GM20431 (cell line): ENCODE data around the gene CACNA1C.

Experiments used
- in situ Hi-C: fragments of 300-500 bp; cut with MseI, MboI; formaldehyde crosslinking; loops from one replicate; pipeline ENCODE4 v1.15.0; 2020; ENCODE audit warnings: low sequenced_read_pairs; ENCODE audit not compliant: unreplicated experiment

Gene CACNA1C

GRCh38 chr12:2649201-2650030, 596.6 kb downstream of the CACNA1C start:
- in situ Hi-C loops = no loop called here

DNA sequence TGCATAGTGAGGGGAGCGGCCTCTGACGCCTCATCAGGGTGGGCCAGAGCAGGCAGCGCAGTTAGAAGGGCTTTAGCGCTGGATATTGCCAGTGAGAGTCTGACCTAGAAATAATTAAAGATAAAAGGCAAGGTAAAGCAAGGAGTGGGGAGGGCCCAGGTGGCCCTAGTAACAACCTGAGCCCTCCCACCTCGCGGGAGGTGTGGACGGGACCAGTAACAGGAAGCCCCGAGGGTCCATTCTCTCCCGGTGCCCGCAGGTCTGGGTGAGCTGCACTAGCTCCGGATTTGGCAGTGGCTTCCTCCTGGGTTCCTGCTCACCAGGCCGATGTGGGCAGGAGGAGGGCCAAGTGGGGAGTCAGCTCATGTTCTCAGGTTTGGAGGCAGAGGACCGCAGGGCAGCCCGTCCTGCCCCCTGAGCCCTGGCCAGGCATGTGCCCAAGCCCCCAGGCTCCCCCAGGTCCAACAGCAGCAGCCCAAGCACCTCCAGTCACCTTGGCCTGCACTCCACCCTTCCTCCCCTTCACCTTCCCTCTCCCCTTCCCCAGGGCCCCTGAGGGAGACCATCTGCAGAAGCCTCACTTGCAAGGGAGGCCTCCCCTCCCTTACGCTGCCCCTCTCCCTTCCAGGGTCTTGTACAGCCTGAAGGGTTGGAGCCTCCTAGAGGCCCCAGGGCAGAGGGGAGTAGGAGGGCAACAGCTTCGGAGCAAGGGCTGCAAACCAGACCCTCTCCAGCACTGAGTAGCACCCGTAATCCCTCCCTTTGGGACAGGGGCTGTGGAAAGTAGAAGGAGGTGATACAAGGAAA, 597.7 kb downstream of the CACNA1C start:
- in situ Hi-C loops = no loop called here

DNA sequence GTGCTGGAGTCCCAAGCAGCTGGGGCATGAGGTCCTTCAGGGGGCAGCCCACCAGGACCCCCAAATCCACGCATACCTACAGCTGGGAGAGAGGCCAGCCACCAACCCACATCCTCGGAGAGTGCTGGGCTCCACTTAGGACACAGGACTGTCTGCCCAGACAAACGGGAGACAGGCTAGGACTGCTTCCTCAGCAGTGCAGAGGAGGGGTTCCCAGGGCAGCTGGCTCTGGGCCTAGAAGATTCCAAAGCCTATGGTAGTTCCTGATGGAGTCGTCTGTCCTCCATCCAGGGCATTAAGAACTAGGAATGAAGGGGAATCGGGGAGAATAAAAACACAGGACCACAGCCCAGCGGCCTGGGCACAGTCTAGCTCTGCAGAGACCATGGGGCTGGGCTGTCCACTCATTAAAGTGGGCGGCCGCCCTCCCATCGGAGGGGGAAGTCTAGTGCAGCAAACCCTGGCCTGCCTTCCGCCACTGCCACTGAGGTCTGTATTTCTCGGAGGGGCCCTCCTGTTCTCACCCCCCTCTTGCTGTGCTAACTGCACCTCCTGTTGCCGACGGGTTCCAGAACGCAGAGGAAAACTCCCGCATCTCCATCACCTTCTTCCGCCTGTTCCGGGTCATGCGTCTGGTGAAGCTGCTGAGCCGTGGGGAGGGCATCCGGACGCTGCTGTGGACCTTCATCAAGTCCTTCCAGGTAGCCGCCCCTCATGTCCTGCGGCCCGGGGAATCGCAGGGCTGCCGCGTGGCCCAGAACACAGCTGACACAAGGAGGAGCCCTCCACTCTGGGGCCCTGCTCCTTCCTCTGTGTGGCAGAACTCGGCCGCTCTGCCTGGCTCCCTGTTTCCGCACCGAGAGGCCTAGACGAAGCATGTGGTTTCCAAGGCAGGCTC, 598.5 kb downstream of the CACNA1C start:
- in situ Hi-C loops = no loop called here

- in situ Hi-C loops = no loop called here
These were observed 599.2 kb downstream of the CACNA1C start for GRCh38 chr12:2652011-2652400.

GRCh38 chr12:2652401-2653081, 599.8 kb downstream of the CACNA1C start:
- in situ Hi-C loops = no loop called here

DNA sequence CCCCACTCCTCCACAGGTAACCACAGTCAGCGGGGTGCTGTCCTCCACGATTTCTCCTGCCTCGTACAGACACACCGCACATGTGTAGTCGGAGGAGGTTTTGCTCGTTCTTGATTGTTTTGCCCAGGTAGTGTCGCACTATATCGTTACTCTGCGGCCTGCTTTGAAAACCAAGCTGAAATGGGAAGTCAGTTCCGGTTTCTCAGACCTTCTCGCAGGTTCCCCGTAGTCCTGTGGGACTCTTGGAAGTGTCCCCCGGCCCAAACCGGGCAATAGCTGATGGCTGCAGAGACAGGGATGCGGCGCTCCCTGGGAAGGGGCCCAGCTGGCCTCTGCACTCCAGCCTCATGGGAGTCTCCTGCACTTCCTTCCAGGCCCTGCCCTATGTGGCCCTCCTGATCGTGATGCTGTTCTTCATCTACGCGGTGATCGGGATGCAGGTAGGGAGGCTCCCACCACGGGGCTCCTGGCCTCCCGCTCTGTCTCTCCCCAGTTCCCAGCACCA, 600.7 kb downstream of the CACNA1C start:
- in situ Hi-C loops = no loop called here

- in situ Hi-C loops = no loop called here
These were observed 601.5 kb downstream of the CACNA1C start for GRCh38 chr12:2654311-2654710.

- in situ Hi-C loops = no loop called here
These were observed 602.0 kb downstream of the CACNA1C start for GRCh38 chr12:2654741-2655140.

DNA sequence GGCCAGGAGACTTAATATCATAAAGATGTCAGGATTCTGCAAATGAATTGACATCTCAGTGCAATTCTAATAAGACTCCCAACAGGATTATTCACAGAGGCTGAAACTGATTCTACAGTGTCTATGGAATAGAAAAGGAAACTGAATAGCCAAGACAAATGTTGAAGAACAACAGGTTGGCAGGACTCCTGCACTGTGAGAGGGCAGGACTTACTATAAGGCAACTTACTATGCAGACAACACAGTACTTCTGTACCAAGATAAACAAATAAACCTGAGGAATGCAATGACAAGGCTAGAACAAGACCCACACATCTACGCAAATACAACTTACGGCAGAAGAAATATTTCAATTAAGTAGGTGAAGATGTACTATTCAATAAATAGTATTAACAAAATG, 609.7 kb downstream of the CACNA1C start:
- in situ Hi-C loops = no loop called here

DNA sequence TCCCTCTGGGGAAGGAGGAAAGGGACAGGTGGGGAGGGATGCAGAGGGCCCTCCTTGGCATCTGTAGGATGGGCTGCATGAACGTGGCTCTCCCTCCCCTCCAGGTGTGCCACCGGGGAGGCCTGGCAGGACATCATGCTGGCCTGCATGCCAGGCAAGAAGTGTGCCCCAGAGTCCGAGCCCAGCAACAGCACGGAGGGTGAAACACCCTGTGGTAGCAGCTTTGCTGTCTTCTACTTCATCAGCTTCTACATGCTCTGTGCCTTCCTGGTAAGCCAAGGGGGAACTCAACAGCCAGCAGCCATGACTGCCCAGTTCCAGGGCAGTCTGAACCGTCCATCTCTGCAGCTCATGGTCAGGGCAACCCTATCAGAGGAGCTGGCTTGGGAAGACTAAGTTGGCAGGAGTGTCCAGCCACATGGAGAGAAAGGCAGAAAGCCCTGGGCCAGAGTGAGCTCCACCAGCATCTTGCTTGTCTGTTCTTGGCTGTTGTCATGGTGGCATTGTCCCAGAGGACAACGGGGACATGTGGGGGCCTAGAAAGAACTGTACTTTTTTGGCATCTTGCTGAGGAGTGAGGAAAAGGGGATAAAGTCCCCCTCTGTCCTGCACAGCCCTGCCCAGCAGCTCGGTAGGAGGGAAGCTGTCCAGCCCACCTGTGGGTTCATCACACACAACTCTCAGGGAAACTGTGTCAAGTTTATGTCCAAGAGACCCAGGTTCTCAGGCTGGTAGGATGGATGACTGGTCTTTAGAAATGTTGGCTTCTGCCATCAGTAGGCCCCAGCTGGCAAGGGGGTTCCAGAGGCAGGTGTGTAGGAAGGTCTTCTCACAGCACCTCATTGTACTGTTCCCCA, 612.2 kb downstream of the CACNA1C start:
- in situ Hi-C loops = no loop called here

- in situ Hi-C loops = no loop called here
These were observed 613.6 kb downstream of the CACNA1C start for GRCh38 chr12:2666411-2666810.

DNA sequence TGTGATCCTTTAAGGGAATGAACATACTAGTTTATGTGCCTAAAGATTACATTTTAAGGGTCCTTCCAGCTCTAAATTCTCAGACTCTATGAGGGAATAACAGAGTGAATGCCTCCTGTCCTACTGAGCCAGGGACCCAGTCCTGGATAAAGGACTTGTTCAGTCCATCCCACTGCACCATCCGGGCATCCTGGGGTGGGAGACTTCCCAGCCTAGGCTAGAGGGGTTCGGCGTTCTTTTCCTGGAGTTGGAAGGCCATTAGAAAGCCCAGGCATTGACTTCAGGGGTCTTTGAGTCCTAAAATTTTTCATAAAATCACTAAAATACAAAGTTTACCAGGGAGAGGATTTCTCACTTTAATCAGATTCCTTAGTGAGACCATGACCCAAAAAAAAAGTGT, 614.1 kb downstream of the CACNA1C start:
- in situ Hi-C loops = no loop called here

DNA sequence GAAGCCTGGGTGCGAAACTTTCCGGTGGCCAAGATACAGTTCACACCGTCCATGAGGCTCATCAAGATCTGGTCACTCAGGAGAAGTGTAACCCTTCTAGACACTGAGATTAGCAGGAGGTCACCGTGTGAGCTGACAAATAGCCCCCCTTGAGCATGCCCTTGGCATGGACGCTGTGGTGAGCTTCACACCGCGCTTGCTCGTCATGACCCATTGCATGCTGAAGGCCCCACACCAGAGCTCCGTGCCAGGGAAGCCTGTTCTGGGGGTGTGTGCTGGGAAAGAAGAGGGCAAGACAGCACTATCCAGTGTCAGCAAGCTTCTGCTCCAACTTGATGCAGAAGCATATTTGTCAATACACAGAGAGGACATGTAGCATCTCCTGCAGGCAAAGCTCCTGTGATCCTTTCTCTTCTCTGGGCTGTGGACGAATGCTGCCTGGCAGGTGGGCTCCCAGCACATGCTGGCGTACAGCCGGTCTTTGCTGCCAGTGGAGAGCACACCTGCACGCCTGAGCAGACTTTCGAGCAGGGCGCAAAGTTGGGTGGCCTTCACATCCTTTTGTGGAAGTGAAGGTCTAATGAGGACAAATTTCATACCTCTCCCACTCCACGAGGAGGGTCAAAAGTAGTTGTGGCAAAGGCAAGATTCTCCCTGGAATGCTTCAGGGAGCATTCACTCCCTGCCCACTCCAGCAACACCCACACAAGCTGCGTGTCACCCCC, 615.1 kb downstream of the CACNA1C start:
- in situ Hi-C loops = no loop called here

- in situ Hi-C loops = no loop called here
These were observed 616.0 kb downstream of the CACNA1C start for GRCh38 chr12:2668816-2669215.

GRCh38 chr12:2669560-2669959, 616.8 kb downstream of the CACNA1C start:
- in situ Hi-C loops = no loop called here

DNA sequence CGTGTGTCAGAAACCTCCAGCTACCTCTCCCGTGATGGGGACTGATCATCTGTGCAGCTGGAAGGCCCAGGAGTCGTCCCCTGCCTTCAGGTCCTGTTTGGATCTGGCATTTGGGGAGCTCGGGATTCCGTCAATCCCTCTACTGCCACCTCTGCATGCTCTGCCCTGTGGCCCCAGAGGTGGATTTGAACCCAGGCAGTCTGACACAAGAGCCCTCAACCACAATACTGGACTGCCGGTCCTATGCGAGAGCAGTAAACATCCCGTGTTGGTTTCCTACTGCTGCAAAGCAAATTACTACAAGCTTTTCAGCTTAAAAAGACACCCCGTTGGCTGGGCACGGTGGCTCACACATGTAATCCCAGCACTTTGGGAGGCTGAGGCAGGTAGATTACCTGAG, 620.1 kb downstream of the CACNA1C start:
- in situ Hi-C loops = no loop called here

GRCh38 chr12:2673966-2674810, 621.4 kb downstream of the CACNA1C start:
- in situ Hi-C loops = no loop called here
